HG02943 (cell line): ENCODE data around the gene ZNF177.

Experiments
- ATAC-seq: cut with Tn5 transposase; IDR thresholded peaks from one replicate; pipeline ENCODE4 v1.9.1; 2021; ENCODE audit warnings: mild to moderate bottlenecking, low read depth, moderate library complexity; ENCODE audit not compliant: unreplicated experiment

ZNF177 gene

GRCh38 chr19:9413240-9413954 lies 50.6 kb downstream of the ZNF177 start:
- no peak for ATAC-seq

GRCh38 chr19:9427941-9428340 lies 65.1 kb downstream of the ZNF177 start:
- ATAC-seq, result no peak

- ATAC-seq, result no peak
These were observed 67.6 kb downstream of the ZNF177 start for GRCh38 chr19:9430444-9430843.

GRCh38 chr19:9431475-9431874 lies 68.7 kb downstream of the ZNF177 start:
- no peak for ATAC-seq
